BLaER1 (cell line): ENCODE results near the gene KRTAP12-4.
"Not testable (repeated sequence)": the region's sequence is repeated elsewhere in the genome, so short reads cannot be mapped to it uniquely, and the experiment has no call there.

Experiments used
- H3K27ac ChIP-seq: shearing (Covaris generic); formaldehyde crosslinking; 2 replicates; pipeline ENCODE4 v1.8.1; 2022
- H3K27me3 ChIP-seq: shearing (Covaris generic); formaldehyde crosslinking; 2 replicates; pipeline ENCODE4 v1.8.1; 2022
- H3K36me3 ChIP-seq: shearing (Covaris generic); formaldehyde crosslinking; 2 replicates; pipeline ENCODE4 v1.8.1; 2022
- H3K4me1 ChIP-seq: shearing (Covaris generic); formaldehyde crosslinking; 2 replicates; pipeline ENCODE4 v1.8.1; 2022
- H3K4me2 ChIP-seq: shearing (Covaris generic); formaldehyde crosslinking; 2 replicates; pipeline ENCODE4 v1.8.1; 2022
- H3K4me3 ChIP-seq: shearing (Covaris generic); formaldehyde crosslinking; 2 replicates; pipeline ENCODE4 v1.8.1; 2022
- H3K9ac ChIP-seq: shearing (Covaris generic); formaldehyde crosslinking; 2 replicates; pipeline ENCODE4 v1.8.1; 2022
- H3K9me3 ChIP-seq: shearing (Covaris generic); formaldehyde crosslinking; 2 replicates; pipeline ENCODE4 v1.8.1; 2022
- H4K20me1 ChIP-seq: shearing (Covaris generic); formaldehyde crosslinking; 2 replicates; pipeline ENCODE4 v1.8.1; 2022
- Cebpa-rat ChIP-seq: shearing (Covaris generic); IDR thresholded peaks from 2 replicates; pipeline ENCODE4 v1.8.1; 2022

Gene KRTAP12-4

DNA sequence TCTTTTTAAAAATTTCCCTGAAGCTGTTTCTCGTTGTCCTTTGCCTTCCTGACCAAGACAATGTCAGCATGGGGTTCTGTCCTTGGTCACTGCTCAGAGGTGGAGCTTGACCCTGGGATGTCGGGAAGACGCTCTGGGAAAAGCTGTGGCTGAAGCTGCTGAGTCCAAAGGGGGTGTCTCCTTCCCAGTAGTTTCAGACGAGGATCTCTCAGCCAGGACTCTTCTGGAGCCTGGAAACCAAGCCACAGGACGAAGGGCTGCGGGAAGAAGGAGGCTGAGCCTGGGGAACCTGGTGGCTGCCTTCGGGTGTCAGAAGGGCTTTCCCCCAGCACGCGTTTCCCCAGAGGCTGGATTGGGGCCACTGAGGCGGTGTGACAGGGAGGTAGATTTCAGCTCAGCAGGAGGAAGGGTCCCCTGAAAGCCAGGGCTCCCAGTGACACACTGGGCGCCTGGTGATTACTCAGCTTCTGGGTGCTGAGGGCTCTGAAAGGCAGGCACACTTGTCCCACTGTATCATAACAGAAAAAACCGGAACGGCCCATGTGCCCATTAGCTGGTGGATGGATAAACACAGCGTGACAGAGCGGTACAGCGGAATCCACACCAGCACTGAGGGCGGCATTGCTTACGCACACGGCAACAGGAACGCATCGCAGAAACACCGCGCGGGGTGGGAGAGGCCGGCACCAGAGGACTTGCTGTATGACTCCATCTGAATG, 32.5 kb upstream of the KRTAP12-4 start:
- no peak overlapping the region for H3K4me2 ChIP-seq

DNA sequence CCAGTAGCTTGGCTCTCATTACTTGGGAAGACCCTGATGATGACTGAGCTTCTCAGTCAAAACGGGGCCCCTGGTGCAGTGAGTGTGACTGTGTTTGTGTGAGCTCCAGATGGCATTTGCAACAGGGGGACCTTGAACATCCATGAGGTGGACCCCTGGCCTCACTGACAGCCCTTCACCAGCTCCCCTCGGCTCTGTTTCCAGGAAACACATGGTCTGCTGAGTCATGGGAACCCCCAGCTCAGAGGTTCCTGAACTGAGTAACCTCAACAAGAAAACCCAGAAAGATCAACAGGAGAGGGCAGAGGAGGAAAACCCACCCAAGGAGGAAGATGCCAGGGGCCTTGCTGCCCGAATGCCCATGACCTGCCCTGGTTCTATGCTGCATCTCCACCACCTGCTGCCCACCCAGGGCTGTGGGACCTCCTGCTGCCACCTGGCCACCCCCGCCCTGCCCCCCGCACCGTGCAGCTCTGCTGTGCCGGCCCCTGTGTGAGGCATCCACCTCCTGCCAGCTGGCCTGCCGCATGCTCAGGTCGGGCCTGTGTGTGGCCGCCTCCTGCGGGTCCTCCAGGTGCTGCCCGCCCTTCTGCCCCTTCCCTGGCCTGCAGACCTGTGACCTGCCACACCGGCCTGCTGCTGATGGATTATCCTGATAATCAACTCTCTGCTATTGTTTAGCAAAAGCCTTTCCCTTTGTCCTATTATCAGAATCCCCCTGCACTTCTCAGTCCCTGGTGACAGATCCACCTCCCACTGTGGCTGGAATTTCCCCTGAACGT, 31.7 kb upstream of the KRTAP12-4 start:
- no peak overlapping the region for H3K4me2 ChIP-seq
- H3K27me3 ChIP-seq, result no peaks in the 10 kb centered on the region
- H3K27ac ChIP-seq, result no peak overlapping the region

More for the DNA sequence above, 32.5 kb upstream of the KRTAP12-4 start:
- no peaks in the 10 kb centered on the region for H3K4me1 ChIP-seq
- H3K27ac ChIP-seq, result no peak overlapping the region
- no peaks in the 10 kb centered on the region for H4K20me1 ChIP-seq
- H3K36me3 ChIP-seq, result no peaks in the 10 kb centered on the region
- TF ChIP-seq Cebpa-rat, result no peak
- H3K9me3 ChIP-seq, result no peaks in the 10 kb centered on the region
- H3K4me3 ChIP-seq, result no peak overlapping the region
- no peaks in the 10 kb centered on the region for H3K27me3 ChIP-seq
- H3K9ac ChIP-seq, result 0 out of 2 replicates have a peak overlapping the region, but pooled peaks have one; percentile 7

DNA sequence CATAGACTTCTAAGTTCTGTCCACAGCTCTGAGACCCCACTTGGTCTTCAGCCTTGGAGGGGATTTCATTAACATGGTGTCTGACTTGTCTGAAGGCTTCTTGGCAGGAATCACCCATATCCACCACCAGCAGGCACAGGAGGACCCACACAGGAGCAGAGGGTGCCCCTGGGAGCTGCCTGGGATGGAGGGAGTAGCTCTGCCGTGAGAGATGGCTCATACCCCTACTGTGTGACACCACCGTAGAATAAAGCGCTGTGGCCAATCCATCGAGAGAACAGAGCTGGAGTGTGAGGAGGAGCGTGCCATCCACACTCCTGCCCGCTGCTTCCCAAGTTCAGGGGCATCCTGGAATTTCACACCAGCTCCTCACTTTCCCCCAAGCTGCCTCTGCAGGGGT, 30.6 kb upstream of the KRTAP12-4 start:
- not testable (repeated sequence) for H4K20me1 ChIP-seq, H3K4me1 ChIP-seq, H3K4me2 ChIP-seq, H3K27me3 ChIP-seq, H3K9ac ChIP-seq, H3K36me3 ChIP-seq, H3K4me3 ChIP-seq, H3K9me3 ChIP-seq, H3K27ac ChIP-seq

More for the DNA sequence above, 31.7 kb upstream of the KRTAP12-4 start:
- Histone ChIP-seq H3K36me3 (no peaks in the 10 kb centered on the region), H3K4me1 (no peaks in the 10 kb centered on the region), H3K9me3 (no peaks in the 10 kb centered on the region), H4K20me1 (no peaks in the 10 kb centered on the region), H3K4me3 (no peak overlapping the region), H3K9ac (no peak overlapping the region)
- no peak for TF ChIP-seq Cebpa-rat

DNA sequence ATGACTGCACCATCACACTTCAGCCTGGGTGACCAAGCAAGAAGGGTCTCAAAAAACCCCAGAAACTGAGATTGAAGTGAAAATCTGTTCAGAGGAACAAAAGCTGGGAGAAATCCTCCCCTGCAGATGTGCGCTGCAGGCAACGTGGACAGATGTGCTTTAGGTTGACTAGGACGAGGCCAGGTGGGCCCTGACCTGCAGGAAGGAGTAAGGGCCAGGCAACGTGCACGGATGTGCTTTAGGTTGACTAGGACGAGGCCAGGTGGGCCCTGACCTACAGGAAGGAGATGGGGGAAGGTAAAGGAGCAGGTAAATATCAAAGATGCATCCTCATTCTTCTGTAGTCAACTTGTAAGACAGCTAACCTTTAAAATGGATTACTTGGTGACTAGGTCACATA, 30.0 kb upstream of the KRTAP12-4 start:
- TF ChIP-seq Cebpa-rat, result no peak
- no peak overlapping the region for H3K27ac ChIP-seq
- H4K20me1 ChIP-seq, result no peaks in the 10 kb centered on the region
- H3K9ac ChIP-seq, result no peak overlapping the region
- no peak overlapping the region for H3K4me2 ChIP-seq
- no peaks in the 10 kb centered on the region for H3K4me1 ChIP-seq
- H3K27me3 ChIP-seq, result no peaks in the 10 kb centered on the region
- no peaks in the 10 kb centered on the region for H3K36me3 ChIP-seq
- H3K9me3 ChIP-seq, result no peaks in the 10 kb centered on the region
- no peak overlapping the region for H3K4me3 ChIP-seq

DNA sequence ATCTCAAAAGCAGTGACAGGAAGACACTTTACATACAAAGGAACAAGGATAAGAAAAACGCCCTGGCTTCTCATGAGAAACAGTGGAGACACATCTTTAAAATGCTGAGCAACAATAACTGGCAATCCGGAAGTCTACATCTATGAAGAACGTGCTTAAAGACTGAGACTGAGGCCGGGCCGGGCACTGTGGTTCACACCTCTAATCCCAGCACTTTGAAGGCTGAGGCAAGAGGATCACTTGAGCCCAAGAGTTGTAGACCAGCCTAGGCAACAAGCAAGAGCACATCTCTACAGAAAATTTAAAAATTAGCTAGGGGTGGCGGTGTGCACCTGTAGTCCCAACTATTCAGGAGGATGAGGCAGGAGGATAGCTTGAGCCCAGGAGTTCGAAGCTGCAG, 29.6 kb upstream of the KRTAP12-4 start:
- H3K9me3 ChIP-seq, result no peaks in the 10 kb centered on the region
- no peak overlapping the region for H3K4me2 ChIP-seq
- H3K9ac ChIP-seq, result no peak overlapping the region
- no peaks in the 10 kb centered on the region for H3K27me3 ChIP-seq
- H3K36me3 ChIP-seq, result no peaks in the 10 kb centered on the region
- TF ChIP-seq Cebpa-rat, result no peak
- no peaks in the 10 kb centered on the region for H3K4me1 ChIP-seq
- no peaks in the 10 kb centered on the region for H4K20me1 ChIP-seq
- no peak overlapping the region for H3K27ac ChIP-seq
- no peak overlapping the region for H3K4me3 ChIP-seq

DNA sequence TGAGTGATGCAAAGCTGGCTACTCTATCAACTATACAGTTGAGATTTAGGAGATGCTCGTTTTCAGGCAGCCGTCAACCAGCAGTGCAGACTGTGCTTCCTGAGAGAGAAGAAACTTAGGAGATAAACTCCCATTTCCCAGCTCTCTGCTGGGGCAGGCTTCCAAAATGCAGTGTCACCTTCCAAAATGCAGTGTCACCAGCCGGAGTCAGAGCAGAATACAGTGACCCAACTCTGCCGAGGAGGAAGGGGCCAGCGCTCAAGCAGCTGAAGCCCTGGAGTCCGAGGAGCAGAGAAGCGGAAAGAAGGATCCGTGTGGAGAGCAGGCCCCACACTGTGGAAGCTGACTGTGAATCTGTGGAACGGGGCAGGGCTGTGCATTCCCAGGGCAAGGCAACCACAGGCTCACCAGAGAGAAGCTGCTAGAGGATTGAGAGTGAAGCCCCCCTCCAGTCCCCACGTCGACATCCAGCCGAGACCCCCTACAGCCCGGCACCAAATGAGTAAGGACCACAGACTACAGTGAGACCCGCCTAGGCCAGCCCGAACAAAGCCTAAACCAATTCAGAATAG, 28.2 kb upstream of the KRTAP12-4 start:
- H3K9ac ChIP-seq, result no peak overlapping the region
- no peak for TF ChIP-seq Cebpa-rat
- H3K4me1 ChIP-seq, result no peaks in the 10 kb centered on the region
- no peaks in the 10 kb centered on the region for H3K36me3 ChIP-seq
- H3K27me3 ChIP-seq, result no peaks in the 10 kb centered on the region
- no peak overlapping the region for H3K4me2 ChIP-seq
- H4K20me1 ChIP-seq, result no peaks in the 10 kb centered on the region
- H3K4me3 ChIP-seq, result no peak overlapping the region
- H3K27ac ChIP-seq, result no peak overlapping the region
- no peaks in the 10 kb centered on the region for H3K9me3 ChIP-seq

DNA sequence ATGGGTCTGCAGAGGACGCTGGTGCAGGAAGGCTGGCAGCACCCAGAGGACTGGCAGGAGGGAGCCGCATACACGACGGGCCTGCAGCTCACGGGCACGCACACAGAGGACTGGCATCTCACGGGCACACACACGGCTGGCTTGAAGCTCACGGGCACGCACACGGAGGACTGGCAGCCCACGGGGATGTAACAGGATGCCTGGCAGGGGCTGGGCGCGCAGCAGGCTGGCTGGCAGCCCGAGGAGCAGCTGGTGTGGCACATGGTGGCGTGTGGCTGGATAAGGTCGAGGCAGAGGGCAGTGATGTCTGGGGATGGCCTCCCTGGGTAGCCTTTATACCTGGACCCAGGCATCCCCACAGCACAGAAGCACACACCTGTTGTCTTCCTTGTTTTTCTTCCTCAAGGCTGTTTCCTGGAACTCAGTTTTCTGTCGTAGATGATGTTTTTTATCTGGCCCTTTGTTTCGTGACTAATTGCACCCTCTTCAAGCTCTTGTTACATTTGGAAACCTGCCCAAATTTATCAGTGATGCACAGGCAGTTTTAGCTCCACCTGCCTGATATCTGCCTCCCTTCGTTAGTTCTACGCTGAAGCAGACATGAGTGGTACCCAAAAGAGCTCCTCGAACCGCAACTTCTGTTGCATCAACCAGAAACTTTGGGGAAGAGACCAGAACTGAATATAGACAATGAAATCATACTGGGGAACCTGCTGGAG, 27.6 kb upstream of the KRTAP12-4 start, which contains the start of gene KRTAP12-1:
Gene KRTAP12-1, minus strand, starts transcription at position 303 of the 719 bp plus-strand sequence. Its CDS starts 40 bp downstream, at position 263.
- no peak within 1 kb of the TSS for H3K4me3 ChIP-seq
- no peaks in the 10 kb centered on the region for H3K36me3 ChIP-seq
- no peaks in the 10 kb centered on the region for H4K20me1 ChIP-seq
- H3K4me1 ChIP-seq, result no peaks in the 10 kb centered on the region
- H3K27me3 ChIP-seq, result no peaks in the 10 kb centered on the region
- H3K27ac ChIP-seq, result no peak within 1 kb of the TSS
- H3K9me3 ChIP-seq, result no peaks in the 10 kb centered on the region
- no peak within 1 kb of the TSS for H3K4me2 ChIP-seq
- TF ChIP-seq Cebpa-rat, result no peak
- H3K9ac ChIP-seq, result no peak within 1 kb of the TSS

DNA sequence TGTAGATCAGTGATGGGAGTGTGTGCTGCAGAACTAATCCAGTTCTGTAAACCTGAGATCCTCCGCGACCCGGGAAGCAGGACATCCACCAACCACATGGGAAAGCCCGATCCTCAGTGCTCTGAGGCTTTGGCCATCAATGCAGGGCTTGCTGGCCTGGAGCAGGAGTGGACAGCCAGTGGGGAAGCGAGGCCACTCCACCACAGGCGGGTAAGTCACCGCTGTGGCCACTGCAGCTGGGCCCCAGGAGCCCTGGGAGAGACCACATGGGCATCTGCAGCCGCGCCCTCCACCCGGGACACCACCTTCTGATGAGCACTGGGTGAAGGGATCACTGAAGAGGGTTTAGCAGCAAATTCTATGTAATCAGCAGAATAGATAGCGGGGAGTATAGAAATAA, 26.7 kb upstream of the KRTAP12-4 start:
- Histone ChIP-seq H3K4me2 (no peak overlapping the region), H4K20me1 (no peaks in the 10 kb centered on the region), H3K27ac (no peak overlapping the region), H3K27me3 (no peaks in the 10 kb centered on the region), H3K4me3 (no peak overlapping the region), H3K9ac (no peak overlapping the region), H3K4me1 (no peaks in the 10 kb centered on the region), H3K36me3 (no peaks in the 10 kb centered on the region), H3K9me3 (no peaks in the 10 kb centered on the region)
- TF ChIP-seq Cebpa-rat, result no peak

DNA sequence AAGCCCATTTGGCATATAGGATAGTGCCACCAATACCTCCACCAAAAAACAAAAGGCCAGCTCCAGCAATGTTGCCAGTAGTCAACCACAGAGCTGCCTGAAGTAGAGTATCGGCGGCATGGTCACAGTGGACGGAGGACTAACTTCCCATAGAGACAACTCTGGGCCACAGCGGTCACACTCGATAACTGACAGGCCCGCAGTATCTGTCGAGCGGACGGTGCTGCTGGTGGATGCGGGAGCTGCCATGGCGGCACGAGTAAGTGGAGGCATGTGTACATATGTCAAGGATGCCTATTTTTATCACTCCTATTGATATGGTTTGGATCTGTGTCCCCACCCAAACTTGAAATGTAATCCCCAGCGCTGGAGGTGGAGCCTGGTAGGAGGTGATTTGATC, 23.4 kb upstream of the KRTAP12-4 start:
- peaks cover 17% of the 10 kb centered on the region for H3K9me3 ChIP-seq
- no peak overlapping the region for H3K4me2 ChIP-seq
- H3K27me3 ChIP-seq, result no peaks in the 10 kb centered on the region
- H4K20me1 ChIP-seq, result no peaks in the 10 kb centered on the region
- no peak for TF ChIP-seq Cebpa-rat
- H3K9ac ChIP-seq, result no peak overlapping the region
- H3K27ac ChIP-seq, result no peak overlapping the region
- no peaks in the 10 kb centered on the region for H3K4me1 ChIP-seq
- no peaks in the 10 kb centered on the region for H3K36me3 ChIP-seq
- H3K4me3 ChIP-seq, result no peak overlapping the region
